Measurements from ENCODE around the gene MSANTD4.
"Not testable (repeated sequence)": the region's sequence is repeated elsewhere in the genome, so short reads cannot be mapped to it uniquely, and the experiment has no call there.

The MSANTD4 gene

GRCh38 chr11:106011481-106011880, 10.6 kb downstream of the MSANTD4 start:
- TF ChIP-seq CTCF (IDR thresholded peaks at IDR 0.05; ENCODE audit: low read depth, low read length, missing control alignments): no peak
- DNase-seq: peak; percentile 22
- in situ Hi-C loops (cut with HindIII; ENCODE audit: low pct_ligation_motif_present, low sequenced_read_pairs): no loop called here
- Histone ChIP-seq H3K36me3 (replicated peaks) (peaks cover 13% of the 10 kb centered on the region), H3K4me3 (ENCODE audit: low read depth, low read length) (no peak overlapping the region), H3K27ac (no peak overlapping the region), H3K27me3 (replicated peaks) (no peaks in the 10 kb centered on the region)

- H3K36me3 ChIP-seq (replicated peaks); H3K4me3 ChIP-seq (ENCODE audit: low read depth, low read length); in situ Hi-C loops (cut with HindIII; ENCODE audit: low pct_ligation_motif_present, low sequenced_read_pairs); H3K27ac ChIP-seq; H3K27me3 ChIP-seq (replicated peaks); DNase-seq: not testable (repeated sequence)
These were observed 18.9 kb downstream of the MSANTD4 start for GRCh38 chr11:106003094-106003493.

- H3K4me3 ChIP-seq (ENCODE audit: low read depth, low read length): no peak overlapping the region
- in situ Hi-C loops (cut with HindIII; ENCODE audit: low pct_ligation_motif_present, low sequenced_read_pairs): no loop called here
These were observed 20.6 kb downstream of the MSANTD4 start for GRCh38 chr11:106001304-106002012.

GRCh38 chr11:105991888-105992287, 30.2 kb downstream of the MSANTD4 start:
- Histone ChIP-seq H3K4me3 (ENCODE audit: low read depth, low read length) (no peak overlapping the region), H3K27ac (no peak overlapping the region), H3K27me3 (replicated peaks) (no peaks in the 10 kb centered on the region), H3K36me3 (replicated peaks) (peaks cover 5% of the 10 kb centered on the region)
- in situ Hi-C loops (cut with HindIII; ENCODE audit: low pct_ligation_motif_present, low sequenced_read_pairs): no loop called here
- TF ChIP-seq CTCF (IDR thresholded peaks at IDR 0.05; ENCODE audit: low read depth, low read length, missing control alignments): no peak
- DNase-seq: no peak

More at GRCh38 chr11:106001304-106002012, 20.6 kb downstream of the MSANTD4 start:
- peak; percentile 30 for DNase-seq
- Histone ChIP-seq H3K27ac (no peak overlapping the region), H3K36me3 (replicated peaks) (peaks cover 2% of the 10 kb centered on the region), H3K27me3 (replicated peaks) (no peaks in the 10 kb centered on the region)
- no peak for TF ChIP-seq CTCF (IDR thresholded peaks at IDR 0.05; ENCODE audit: low read depth, low read length, missing control alignments)

- in situ Hi-C loops (cut with HindIII; ENCODE audit: low pct_ligation_motif_present, low sequenced_read_pairs): no loop called here
- no peaks in the 10 kb centered on the region for H3K36me3 ChIP-seq (replicated peaks)
- no peak for DNase-seq
- no peaks in the 10 kb centered on the region for H3K27me3 ChIP-seq (replicated peaks)
- no peak for TF ChIP-seq CTCF (IDR thresholded peaks at IDR 0.05; ENCODE audit: low read depth, low read length, missing control alignments)
- H3K27ac ChIP-seq: no peak overlapping the region
- no peak overlapping the region for H3K4me3 ChIP-seq (ENCODE audit: low read depth, low read length)
These were observed 32.9 kb downstream of the MSANTD4 start for GRCh38 chr11:105989124-105989523.

- Histone ChIP-seq H3K27me3 (replicated peaks) (no peaks in the 10 kb centered on the region), H3K36me3 (replicated peaks) (no peaks in the 10 kb centered on the region), H3K27ac (no peak overlapping the region), H3K4me3 (ENCODE audit: low read depth, low read length) (no peak overlapping the region)
- in situ Hi-C loops (cut with HindIII; ENCODE audit: low pct_ligation_motif_present, low sequenced_read_pairs): no loop called here
- DNase-seq: no peak
- no peak for TF ChIP-seq CTCF (IDR thresholded peaks at IDR 0.05; ENCODE audit: low read depth, low read length, missing control alignments)
These were observed 33.8 kb downstream of the MSANTD4 start for GRCh38 chr11:105988197-105988596.

Data from brain microvascular endothelial cell (primary cell).